ENCODE measurements around the gene SCN1A. TPM values are rescaled to one million over a fixed set of nuclear protein-coding genes. Genes with fewer than 3 reads are reported as not detected.
"Not testable (repeated sequence)": the region's sequence is repeated elsewhere in the genome, so short reads cannot be mapped to it uniquely, and the experiment has no call there.

Gene SCN1A
- polyA plus RNA-seq (ENCODE audit: insufficient read length): 0.08 TPM

- DNase-seq (ENCODE audit: low read depth): no peak
Observed at GRCh38 chr2:166127217-166128155, at the start of gene SCN1A. Gene SCN1A (minus strand): TSS chr2:166128020. CDS start chr2:166073621, 54,399 bp downstream.

DNA sequence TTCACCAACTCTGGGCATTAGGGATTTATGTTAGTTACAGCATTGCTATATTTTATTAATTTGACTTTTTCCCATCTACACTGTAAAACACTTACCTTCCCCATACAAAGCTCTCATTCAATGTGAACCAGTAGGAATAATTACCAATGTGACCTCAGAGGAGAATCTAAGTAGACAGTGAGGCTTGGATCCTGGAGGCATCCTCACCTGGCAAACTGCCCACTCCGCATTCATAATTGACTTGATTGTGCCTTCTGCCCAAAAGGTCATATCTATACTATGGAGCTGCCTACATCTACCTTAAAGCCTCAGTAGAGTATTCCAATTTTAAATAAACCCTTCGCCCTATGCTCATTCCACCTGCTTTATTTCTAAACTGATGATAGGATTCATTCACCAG, 45.4 kb upstream of the SCN1A start:
- no peak for DNase-seq (ENCODE audit: low read depth)

DNA sequence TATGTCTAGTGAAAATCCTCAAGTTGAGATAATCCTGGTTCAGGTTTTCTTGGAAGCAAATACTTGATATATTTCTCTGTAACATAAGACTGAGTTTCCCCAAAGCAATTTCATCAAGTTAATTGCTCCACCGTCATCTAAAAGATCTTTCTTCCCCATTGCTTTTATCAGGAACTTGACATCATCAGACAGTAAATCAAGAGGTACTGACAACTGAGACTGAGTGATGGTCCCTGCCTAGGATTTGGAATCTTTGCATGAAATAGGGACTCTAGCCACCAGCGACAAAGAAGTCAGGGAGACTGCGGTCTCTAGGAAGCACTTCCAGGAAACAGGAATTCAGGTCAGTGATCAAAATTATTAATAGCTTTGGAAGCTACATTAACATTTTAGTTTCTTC, 43.4 kb upstream of the SCN1A start:
- DNase-seq (ENCODE audit: low read depth): no peak

GRCh38 chr2:166170356-166170755, 42.5 kb upstream of the SCN1A start:
- DNase-seq (ENCODE audit: low read depth): no peak

DNA sequence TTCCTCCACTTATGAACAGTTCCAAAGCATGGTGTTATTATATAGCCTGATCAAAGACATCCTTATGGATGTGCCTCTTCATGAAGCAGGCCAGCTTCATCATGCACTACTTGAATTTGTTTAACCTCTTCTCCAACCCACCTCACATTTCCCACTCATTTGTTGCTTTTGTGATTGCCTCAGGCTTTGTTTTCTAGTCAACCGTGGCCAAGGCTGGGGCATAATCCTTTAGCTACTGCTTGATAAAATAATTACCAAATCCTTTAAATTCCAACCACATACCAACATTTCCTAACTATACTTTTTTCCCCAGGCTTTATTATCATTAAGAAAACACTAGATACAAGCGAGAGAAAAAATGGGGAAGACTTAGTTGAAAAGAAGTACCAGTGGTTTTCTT, 39.6 kb upstream of the SCN1A start:
- no peak for DNase-seq (ENCODE audit: low read depth)

GRCh38 chr2:166163775-166164174, 36.0 kb upstream of the SCN1A start:
- DNase-seq (ENCODE audit: low read depth): no peak

DNA sequence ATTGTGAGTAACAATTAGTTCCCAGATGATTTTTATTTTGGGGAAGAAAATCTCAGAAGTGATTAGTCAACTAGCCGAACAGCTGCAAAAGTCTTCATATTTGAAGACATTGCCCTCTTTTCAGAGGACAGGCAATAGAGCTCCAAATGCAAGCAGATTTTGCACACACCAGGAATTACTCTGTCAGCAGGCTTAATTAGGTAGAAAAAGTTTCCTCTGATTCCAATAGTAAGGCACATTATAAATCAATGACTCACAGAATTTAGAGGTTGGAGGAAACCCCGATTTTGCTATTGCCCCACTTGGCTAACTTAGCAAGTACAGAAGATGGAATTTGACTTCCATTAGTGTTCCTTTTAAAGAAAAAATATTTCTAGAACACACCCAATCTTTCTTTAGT, 30.7 kb upstream of the SCN1A start:
- DNase-seq (ENCODE audit: low read depth): no peak

GRCh38 chr2:166157578-166157977, 29.8 kb upstream of the SCN1A start:
- DNase-seq (ENCODE audit: low read depth): no peak

DNA sequence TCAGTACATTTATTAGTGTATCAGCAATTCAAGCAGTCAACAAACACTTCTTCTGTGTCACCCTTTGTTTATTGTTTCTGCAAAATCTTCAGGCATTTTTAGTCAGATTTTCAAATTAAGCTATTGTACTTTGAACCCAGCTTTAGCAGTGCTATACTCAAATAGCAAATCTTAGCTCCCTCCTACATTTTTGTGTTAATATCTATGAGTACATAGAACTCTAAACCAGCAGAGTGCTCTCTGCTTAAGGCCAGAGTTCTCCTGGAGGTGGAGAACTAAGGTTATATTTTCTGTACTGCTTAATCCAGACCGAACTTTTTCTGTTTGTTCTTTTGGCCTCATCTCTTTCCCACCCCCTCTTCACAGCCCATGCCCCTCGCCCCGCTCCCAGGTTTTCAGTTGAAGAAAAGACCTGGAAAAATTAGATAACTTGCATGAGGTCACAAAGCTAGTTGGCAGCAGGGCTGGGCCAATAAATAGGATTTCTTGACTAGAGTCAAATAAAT, 29.2 kb upstream of the SCN1A start:
- DNase-seq (ENCODE audit: low read depth): no peak

DNA sequence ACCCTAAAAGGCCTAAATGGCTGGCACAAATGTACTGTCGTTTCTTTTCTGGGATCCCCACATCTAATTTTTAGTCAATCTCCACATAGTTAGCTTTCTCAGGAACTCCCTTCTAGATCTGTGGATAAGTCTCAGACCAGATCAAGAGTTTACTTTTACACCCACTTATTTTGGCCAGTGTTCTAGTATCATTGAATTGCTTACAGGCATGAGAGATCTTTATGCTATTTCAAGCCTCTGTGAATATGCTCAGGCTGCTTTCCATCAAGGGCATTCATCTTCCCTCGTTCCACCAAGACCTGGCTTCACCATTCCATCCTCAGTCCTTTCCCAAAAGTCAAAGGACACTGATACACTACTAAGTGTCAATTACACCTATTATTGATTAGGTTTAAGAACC, 27.8 kb upstream of the SCN1A start:
- no peak for DNase-seq (ENCODE audit: low read depth)

- no peak for DNase-seq (ENCODE audit: low read depth)
Observed at GRCh38 chr2:166154685-166155338, 27.0 kb upstream of the SCN1A start.

- no peak for DNase-seq (ENCODE audit: low read depth)
Observed at GRCh38 chr2:166152064-166152463, 24.2 kb upstream of the SCN1A start.

DNA sequence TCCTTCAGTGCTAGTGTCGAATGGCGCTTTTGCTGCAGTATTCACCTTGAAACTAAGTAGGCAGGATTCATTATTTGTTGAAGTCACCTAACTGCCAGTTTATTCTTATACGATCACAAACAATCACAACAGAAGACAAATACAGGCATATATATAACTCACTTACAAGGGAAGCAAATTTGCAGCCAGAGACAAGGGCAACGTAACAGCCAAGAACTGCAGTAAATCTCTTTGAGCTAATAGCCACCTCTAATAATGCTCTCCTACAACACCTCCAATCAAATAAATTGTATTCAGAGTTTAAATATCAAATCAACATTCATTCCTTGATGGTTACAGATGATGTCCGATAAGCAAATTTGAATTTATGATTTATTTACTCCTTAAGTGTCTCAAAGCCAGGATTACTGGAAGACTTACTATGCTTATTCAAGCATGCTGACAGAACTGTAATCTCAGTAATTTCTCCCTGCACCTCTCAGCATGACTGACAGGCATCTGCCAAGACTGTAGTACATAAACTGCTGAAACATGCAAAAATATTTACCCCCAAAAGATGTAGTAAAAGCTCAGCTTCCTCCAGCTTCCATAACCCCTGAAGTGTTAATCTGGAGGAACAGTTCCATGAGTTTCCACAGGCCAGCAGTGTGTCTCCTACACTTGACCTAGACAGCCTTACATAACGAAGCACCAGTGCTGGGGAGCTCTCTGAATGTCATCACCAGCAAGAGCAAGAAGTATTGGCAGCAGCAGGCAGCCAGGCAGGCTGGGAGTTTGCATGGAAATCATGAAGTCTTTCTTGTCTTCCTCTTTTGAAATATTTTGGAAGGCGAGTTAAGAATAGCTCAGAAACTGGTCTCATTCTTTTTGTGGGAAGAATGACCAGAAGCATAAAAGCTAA, 20.9 kb upstream of the SCN1A start:
- DNase-seq (ENCODE audit: low read depth): no peak

GRCh38 chr2:166147883-166148282, 20.1 kb upstream of the SCN1A start:
- DNase-seq (ENCODE audit: low read depth): no peak

DNA sequence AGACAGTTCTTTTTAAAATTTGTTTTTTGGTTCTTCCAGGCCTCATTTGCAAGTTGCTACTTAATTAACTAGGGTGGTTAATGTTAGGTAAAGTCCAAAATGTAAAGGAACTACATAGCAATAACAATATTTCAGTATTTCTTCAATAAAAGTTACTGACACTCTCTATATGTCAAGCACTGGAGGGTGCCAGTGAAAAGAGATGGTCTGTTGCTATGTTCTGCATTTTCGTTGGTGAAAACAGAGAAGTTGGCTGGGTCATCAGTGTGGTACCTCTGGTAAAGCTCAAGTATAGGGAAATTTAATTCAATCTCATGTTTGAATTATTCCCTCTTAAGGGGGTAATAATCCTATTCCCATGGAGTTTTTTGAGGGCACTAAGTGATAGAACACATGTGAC, 16.3 kb upstream of the SCN1A start:
- DNase-seq (ENCODE audit: low read depth): no peak

GRCh38 chr2:166140932-166141331, 13.1 kb upstream of the SCN1A start:
- no peak for DNase-seq (ENCODE audit: low read depth)

GRCh38 chr2:166140475-166140874, 12.7 kb upstream of the SCN1A start:
- DNase-seq (ENCODE audit: low read depth): no peak

DNA sequence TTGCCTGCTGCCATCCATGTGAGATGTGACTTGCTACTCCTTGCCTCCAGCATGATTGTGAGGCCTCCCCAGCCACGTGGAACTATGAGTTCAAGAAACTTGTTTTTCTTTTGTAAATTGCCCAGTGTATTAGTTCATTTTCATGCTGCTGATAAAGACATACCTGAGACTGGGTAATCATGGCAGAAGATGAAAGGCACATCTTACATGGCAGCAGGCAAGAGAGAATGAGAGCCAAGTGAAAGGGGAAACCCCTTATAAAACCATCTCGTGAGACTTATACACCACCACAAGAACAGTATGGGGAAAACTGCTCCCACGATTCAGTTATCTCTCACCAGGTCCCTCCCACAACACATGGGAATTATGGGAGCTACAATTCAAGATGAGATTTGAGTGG, 11.7 kb upstream of the SCN1A start:
- not testable (repeated sequence) for DNase-seq (ENCODE audit: low read depth)

- DNase-seq (ENCODE audit: low read depth): no peak
Observed at GRCh38 chr2:166138667-166139066, 10.8 kb upstream of the SCN1A start.

DNA sequence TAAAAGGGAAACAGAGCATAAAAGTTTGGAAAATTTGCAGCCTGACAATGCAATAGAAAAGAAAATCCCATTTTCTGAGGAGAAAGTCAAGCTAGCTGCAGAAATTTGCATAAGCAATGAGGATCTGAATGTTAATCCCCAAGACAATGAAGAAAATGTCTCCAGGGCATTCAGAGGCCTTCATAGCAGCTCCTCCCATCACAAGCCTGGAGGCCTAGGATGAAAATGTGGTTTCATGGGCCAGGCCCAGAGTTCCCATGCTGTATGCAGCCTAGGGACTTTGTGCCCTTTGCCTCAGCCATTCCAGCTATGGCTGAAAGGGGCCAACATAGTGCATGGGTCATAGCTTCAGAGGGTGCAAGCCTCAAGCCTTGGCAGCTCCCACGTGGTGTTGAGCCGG, 10.3 kb upstream of the SCN1A start:
- no peak for DNase-seq (ENCODE audit: low read depth)

DNA sequence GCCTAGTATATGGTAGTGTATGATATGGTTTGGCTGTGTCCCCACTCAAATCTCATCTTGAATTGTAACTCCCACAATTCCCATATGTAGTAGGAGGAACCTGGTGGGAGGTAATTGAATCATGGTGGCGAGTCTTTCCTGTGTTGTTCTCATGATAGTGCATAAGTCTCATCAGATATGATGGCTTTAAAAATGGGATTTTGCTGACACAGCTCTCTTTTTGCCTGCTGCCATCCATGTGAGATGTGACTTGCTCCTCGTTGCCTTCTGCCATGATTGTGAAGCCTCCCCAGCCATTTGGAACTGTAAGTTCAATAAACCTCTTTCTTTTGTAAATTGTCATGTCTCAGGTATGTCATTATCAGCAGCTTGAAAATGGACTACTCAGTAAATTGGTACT, 9.5 kb upstream of the SCN1A start:
- DNase-seq (ENCODE audit: low read depth): no peak

DNA sequence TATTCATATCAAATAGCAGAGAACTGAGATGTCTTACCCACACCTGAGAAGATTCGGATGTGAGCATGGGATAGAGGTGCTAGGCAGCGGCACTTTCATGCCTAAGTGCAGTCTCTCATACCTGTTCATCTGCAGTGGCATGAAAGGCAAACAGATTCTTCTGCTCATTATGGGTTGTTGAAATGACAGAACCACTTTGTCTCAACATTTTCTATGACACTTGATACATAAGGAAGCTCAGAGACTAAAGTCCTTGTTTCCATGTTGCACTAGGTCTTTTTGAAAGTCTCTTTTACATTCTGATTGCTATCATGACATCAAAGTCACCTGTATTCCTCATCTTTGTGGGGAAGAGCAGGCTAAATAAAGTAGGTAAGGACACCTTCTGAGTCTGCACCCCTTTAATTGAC, 8.0 kb upstream of the SCN1A start:
- no peak for DNase-seq (ENCODE audit: low read depth)
